Astrocyte (in vitro differentiated cells and primary cell): ENCODE data around the gene MYO3B.

Source experiments
- CTCF ChIP-seq: IDR thresholded peaks from 2 replicates; pipeline ENCODE4 v1.5.1; 2011; ENCODE audit warnings: low read depth, mild to moderate bottlenecking, inconsistent platforms, low read length, moderate library complexity; ENCODE audit not compliant: insufficient read depth
- EZH2 ChIP-seq: IDR thresholded peaks from 2 replicates; pipeline ENCODE4 v1.6.1; 2012; ENCODE audit warnings: mild to moderate bottlenecking, low read length, inconsistent platforms; ENCODE audit not compliant: insufficient read depth

GRCh38 chr2:170703776-170704476, 526.0 kb downstream of the MYO3B start:
- TF ChIP-seq CTCF: no peak
- no peak for TF ChIP-seq EZH2
